ENCODE measurements around the gene ESRRG.
"Not testable (repeated sequence)": the region's sequence is repeated elsewhere in the genome, so short reads cannot be mapped to it uniquely, and the experiment has no call there.

ESRRG gene

GRCh38 chr1:216704065-216704464, 19.2 kb downstream of the ESRRG start:
- DNase-seq (ENCODE audit: low spot score): not testable (repeated sequence)

GRCh38 chr1:216702170-216702569, 21.1 kb downstream of the ESRRG start:
- no peak for DNase-seq (ENCODE audit: low spot score)

DNA sequence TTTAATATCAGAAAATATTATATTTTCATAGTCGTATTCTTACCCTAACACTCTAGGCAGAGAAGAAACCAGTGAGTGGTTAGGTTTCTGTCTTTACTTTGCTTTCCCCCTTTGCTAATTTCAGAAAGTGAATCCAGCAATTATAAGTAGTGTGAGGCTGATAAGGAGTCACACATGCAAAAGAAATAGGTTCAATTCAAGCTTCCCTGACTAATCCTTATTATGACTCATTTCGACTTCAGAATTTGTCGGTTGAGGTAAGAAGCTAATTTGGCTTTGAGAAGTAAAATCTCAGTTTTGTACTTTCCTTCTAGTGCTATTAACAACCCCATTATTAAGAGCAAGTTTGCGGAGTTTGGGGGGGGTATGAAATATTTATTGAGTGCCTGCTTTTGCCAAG, 22.4 kb downstream of the ESRRG start:
- DNase-seq (ENCODE audit: low spot score): no peak

DNA sequence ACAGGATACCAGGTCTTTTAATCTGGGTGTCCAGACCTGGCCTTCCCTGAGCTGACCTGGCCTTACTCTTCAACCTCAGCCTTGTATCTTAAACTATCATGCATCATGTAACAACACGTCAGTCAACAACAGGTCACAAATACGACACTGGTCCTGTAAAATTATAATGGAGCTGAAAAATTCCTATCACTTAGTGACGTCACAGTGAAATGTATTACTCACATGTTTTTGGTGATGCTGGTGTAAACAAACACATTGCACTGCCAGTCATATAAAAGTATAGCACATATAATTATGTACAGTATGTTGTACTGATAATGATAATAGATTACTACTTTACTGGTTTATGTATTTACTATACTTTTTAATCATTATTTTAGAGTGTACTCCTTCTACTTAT, 31.5 kb downstream of the ESRRG start:
- DNase-seq (ENCODE audit: low spot score): no peak

DNA sequence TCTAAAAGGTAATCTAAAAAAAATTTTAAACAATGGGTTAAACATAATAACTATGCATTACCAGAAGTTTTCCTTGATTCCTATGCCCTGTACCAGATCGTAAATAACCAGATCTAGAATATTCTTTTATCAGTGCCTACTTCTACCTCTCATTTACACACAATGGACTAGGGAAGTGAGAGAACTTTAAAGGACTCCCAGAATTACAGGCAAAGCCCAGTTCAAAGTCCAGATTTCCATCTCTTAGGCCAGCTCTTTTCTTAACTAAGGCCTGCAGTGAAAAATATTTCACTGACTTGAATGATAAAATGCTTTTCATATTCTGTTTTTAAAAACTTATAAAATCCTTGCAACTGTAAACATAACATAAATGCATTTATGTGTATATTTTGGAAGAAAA, 32.6 kb downstream of the ESRRG start:
- DNase-seq (ENCODE audit: low spot score): no peak

- no peak for DNase-seq (ENCODE audit: low spot score)
Measured at GRCh38 chr1:216688127-216688657, 35.0 kb downstream of the ESRRG start.

GRCh38 chr1:216686860-216687766, 36.1 kb downstream of the ESRRG start:
- DNase-seq (ENCODE audit: low spot score): no peak

DNA sequence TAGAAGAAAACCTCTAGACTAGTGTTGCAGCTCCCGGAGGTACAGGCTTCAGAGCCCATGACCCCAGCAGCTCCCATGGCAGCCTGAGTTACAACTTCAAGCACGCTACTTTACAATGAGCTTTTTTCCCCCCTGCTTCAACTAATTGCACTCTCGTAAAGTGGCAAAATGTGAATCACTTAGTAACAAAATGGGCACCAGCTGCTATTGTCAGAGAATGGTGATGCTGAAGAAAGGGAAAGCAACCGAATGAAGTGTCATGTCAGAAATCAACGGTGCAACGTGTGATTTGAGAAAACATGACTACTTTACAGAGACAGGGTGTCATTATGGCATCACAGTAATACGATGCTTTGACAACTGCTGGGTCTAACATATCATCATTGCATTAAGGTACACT, 40.5 kb downstream of the ESRRG start:
- no peak for DNase-seq (ENCODE audit: low spot score)

- DNase-seq (ENCODE audit: low spot score): no peak
Measured at GRCh38 chr1:216679108-216679507, 44.1 kb downstream of the ESRRG start.

- no peak for DNase-seq (ENCODE audit: low spot score)
Measured at GRCh38 chr1:216670118-216670883, 52.9 kb downstream of the ESRRG start.

DNA sequence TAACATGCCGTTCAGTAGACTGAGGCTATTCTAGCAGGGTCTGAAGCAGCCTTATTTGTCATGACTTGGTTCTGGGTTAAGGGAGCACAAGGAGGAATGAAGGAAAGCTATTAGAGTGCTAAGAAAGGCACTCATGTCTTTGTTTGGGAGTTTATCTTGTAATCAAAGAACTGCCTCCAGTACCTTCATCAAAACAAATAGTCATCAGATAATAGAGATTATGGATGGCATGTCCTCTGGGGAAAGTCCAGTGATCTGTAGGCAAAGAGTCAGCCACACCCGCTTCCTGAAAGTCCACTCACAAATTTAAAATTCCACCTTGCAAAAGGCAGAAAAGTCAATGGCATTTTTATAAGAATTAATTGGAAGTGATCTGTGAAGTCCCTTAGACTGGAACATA, 56.8 kb downstream of the ESRRG start:
- DNase-seq (ENCODE audit: low spot score): no peak

DNA sequence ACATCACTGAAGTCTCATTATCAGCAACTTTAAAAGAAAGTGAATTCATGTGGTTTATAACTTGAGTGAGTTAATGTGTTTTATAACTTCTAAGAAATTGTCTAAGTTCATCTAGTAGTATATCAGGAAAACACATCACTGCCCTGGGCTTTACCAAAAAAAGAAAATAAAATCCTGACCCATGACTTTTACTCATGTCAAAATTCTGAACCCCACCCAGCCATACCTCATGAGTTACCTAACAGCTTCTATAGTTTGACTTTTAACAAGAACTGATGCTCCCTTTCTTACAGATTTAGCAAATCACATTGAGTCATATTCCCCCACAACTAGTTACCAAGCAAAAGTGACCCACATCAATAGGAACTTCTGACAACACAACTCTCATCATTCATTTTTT, 57.4 kb downstream of the ESRRG start:
- DNase-seq (ENCODE audit: low spot score): no peak

- no peak for DNase-seq (ENCODE audit: low spot score)
Measured at GRCh38 chr1:216665406-216665805, 57.8 kb downstream of the ESRRG start.

GRCh38 chr1:216662681-216663080, 60.5 kb downstream of the ESRRG start:
- DNase-seq (ENCODE audit: low spot score): no peak

- DNase-seq (ENCODE audit: low spot score): no peak
Measured at GRCh38 chr1:216660561-216660960, 62.7 kb downstream of the ESRRG start.

DNA sequence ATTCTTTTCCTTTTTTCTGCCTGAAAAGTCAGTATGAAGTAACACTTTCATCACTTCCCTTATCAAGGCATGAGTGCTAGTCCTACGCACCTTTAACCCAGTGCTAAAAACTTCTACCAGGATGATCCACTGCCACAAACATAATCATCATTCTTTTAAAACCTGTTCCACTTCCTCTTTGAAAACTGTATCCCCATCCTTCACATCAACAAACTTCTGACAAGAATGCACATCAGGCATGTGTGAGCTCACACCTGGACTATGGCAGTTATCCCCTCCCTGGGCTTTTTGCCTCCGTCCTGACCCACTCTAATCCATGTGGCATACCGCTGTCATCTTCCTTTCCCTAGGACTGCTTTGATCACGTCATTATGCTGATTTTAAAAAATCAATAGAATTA, 70.2 kb downstream of the ESRRG start:
- no peak for DNase-seq (ENCODE audit: low spot score)

DNA sequence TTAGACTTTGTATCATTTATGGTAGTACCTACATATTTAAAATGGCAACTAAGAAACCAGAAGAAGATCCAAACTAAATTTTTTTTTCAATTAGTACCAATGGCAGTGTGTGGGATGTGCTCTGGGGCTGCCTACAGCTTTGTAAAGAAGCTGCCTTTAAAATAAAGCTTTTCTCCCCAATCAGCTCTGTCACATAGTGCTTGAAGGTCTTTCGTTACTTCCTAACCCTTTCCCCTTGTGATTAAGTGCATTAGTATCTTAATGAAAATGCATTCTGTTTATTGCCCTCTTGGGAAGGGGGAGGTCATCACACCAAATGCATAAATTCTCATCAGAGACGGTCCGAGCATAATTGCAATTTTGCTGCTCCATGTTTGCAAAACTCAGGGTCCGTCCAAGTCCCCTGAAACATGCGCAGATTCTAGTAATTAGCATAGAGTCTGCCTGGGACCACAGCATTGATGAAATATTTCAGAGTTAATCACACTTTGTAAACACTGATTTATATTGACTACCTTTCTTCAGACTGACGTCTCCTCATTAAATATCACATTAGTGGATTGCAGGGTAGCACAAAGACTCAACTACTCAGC, 71.3 kb downstream of the ESRRG start:
- DNase-seq (ENCODE audit: low spot score): no peak

- no peak for DNase-seq (ENCODE audit: low spot score)
Measured at GRCh38 chr1:216643176-216643575, 80.1 kb downstream of the ESRRG start.

- no peak for DNase-seq (ENCODE audit: low spot score)
Measured at GRCh38 chr1:216641669-216642460, 81.4 kb downstream of the ESRRG start.

GRCh38 chr1:216640100-216640499, 83.1 kb downstream of the ESRRG start:
- DNase-seq (ENCODE audit: low spot score): no peak

DNA sequence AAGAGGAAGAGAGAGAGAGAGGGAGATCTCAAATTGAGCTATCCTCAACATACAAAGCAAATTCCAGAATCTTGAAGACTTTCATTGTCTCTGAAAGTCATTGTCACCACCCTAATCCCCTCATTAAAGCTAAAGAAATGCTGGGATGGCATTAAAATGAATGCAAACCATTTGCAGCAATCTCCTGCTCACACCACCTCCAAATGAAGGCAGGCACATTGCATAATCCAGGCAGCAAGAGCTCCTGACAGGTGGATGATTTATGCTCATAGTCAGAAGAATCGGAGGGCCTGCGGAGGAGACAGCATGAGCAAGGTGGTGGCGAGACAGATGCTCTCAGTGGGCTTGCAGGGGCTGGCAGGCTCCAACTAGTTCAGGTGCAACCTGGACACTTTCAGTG, 90.2 kb downstream of the ESRRG start:
- DNase-seq (ENCODE audit: low spot score): no peak

DNA sequence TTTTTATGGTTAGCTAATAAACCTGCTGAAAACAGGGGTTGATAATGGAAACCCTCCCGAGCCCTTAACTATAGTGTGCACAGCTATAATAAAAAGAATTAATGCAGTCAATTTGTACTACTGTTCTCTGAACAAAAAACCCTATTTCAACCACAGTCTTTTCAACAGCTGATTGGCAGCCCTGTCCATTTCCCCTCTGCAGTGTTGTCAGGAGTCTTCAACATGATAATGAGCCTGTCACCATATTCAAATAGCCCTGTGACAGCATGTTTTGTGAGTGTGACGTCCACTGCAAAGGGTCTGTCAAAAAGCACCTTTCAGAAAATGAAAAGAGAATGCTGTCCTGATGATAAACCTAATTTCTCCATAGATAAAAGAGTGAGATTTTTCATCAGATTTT, 92.7 kb downstream of the ESRRG start:
- no peak for DNase-seq (ENCODE audit: low spot score)

Data from LoVo (cell line).